GM20431 (cell line): ENCODE results near the gene WWTR1.

ENCODE experiments used
- in situ Hi-C: fragments of 300-500 bp; cut with MseI, MboI; formaldehyde crosslinking; loops from one replicate; pipeline ENCODE4 v1.15.0; 2020; ENCODE audit warnings: low sequenced_read_pairs; ENCODE audit not compliant: unreplicated experiment

WWTR1 gene

GRCh38 chr3:149510480-149510879, 147.3 kb downstream of the WWTR1 start:
- in situ Hi-C loops: loop anchor here (25.0 kb wide), 1 partner anchor 252 kb away; the partner anchor contains the start of gene COMMD2

- in situ Hi-C loops: loop anchor here (25.0 kb wide), 1 partner anchor 253 kb away; the partner anchor contains the start of gene COMMD2
These were observed 148.3 kb downstream of the WWTR1 start for GRCh38 chr3:149509526-149509925.

- in situ Hi-C loops: loop anchor here (25.0 kb wide), 1 partner anchor 255 kb away; the partner anchor contains the start of gene COMMD2
These were observed 150.1 kb downstream of the WWTR1 start for GRCh38 chr3:149507491-149508324.

DNA sequence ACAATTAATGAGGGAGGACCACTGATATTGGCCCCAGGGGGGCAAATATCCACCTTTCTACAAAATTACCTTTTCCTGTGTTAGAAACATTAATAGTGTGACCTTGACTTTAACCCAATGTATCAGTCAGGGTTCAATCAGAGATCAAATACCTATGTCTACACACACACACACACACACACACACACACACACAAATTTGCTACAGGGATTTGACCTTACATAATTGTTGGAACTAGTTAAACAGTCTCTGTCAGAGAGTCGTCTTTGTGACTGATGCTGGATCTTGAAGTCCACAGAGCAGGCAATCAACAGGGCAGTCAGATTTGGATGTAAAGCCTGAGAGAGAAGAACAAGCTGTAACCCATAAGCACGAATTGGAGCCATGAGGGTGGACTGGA, 150.9 kb downstream of the WWTR1 start:
- in situ Hi-C loops: loop anchor here (25.0 kb wide), 1 partner anchor 255 kb away; the partner anchor contains the start of gene COMMD2

GRCh38 chr3:149506540-149506939, 151.3 kb downstream of the WWTR1 start:
- in situ Hi-C loops: loop anchor here (25.0 kb wide), 1 partner anchor 256 kb away; the partner anchor contains the start of gene COMMD2

- in situ Hi-C loops: loop anchor here (25.0 kb wide), 1 partner anchor 260 kb away; the partner anchor contains the start of gene COMMD2
These were observed 155.4 kb downstream of the WWTR1 start for GRCh38 chr3:149502438-149502837.

- in situ Hi-C loops: loop anchor here (25.0 kb wide), 1 partner anchor 261 kb away; the partner anchor contains the start of gene COMMD2
These were observed 156.3 kb downstream of the WWTR1 start for GRCh38 chr3:149501524-149501923.

DNA sequence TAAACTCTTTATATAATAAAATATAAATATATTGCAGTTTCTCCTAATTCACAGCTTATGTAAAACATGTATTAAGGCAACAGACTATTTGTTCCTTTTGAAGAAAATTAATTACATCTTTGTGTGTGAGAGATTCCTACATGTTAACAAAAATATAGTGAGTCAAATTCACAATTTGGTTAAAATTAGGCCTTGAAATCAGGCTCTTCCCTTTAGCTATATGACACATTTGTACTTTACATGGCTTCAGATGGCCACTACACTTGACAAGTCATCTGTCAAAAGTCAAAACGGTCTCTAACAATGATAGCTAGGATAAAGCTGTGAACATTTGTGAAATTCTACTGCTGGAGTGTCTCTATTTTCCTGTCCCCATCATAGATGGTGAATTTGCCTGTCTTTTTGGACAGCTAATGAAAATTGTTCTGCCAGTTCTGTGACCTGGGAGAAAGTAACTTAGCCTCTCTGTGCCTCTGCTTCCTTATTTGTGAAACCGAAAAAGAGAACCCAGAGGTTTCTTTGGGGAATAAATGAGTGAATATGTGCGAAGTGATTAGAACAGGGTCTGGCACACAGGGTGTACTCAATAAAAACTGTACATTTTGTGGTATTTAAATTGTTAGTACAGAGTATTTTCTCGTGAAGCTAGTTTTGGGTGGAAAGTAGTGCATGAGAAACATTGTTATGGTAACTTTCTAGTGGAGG, 159.7 kb downstream of the WWTR1 start:
- in situ Hi-C loops: no loop called here

- in situ Hi-C loops: no loop called here
These were observed 160.9 kb downstream of the WWTR1 start for GRCh38 chr3:149496891-149497290.

- in situ Hi-C loops: no loop called here
These were observed 162.2 kb downstream of the WWTR1 start for GRCh38 chr3:149495581-149496125.

DNA sequence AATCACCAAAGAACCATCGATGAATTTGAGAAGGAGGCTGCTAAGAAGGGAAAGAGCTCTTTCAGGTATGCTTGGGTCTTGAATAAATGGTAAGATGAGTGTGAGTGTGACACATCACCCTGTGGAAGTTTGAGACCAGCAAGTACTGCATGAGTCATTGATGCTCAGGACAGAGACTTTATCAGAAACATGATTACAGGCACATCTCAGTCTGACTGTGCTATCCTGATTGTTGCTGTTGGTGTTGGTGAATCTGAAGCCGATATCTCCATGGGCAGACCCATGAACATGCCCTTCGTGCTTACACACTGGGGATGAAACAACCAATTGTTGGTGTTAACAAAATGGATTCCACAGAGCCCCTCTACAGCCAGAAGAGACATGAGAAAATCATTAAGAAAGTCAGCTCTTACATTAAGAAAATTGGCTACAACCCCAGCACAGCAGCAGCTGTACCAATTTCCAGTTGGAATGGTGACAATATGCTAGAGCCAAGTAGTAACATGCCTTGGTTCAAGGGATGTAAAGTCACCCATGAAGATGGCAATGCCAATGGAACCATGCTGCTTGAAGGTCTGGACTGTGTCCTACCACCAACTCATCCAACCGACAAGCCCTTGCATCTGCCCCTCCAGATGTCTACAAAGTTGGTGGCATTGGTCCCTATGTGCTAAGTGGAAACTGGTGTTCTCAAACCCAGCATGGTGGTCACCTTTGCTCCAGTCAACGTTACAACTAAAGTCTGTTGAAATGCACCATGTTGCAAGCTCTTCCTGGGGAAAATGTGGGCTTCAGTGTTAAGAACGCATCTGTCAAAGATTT, 162.9 kb downstream of the WWTR1 start:
- in situ Hi-C loops: no loop called here

DNA sequence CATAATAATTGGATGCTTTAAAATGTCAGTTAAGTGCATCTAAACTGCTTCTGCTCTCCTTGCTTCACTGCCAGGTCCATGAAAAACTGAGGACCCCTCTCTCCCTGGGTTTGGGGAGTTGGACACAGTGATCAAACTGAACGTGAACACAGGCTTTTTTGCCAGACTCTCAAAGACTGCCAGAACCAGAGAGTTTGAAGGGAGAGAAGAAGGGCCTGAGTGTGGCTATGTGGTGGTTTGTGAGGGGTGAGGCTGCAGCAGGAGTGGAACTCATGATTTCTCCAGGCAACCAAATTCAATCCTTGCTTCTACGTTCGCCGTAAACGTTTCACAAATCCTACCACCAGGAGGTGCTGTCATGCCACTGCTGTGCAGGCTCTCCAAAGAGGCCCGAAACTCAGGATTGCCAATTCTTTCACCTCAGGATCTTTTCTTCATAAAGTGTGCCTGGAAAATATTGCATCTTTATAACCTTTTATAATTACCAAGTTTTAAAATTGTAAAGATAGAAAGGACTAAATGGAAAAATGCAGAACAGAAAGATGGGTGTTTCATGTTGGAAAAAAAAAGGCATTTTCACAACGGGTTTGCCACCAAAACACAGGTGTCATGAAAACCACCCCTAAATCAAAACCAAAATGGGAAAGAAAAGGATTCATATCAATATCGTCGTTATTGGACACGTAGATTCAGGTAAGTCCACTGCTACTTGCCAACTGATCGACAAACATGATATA, 163.6 kb downstream of the WWTR1 start:
- in situ Hi-C loops: no loop called here

DNA sequence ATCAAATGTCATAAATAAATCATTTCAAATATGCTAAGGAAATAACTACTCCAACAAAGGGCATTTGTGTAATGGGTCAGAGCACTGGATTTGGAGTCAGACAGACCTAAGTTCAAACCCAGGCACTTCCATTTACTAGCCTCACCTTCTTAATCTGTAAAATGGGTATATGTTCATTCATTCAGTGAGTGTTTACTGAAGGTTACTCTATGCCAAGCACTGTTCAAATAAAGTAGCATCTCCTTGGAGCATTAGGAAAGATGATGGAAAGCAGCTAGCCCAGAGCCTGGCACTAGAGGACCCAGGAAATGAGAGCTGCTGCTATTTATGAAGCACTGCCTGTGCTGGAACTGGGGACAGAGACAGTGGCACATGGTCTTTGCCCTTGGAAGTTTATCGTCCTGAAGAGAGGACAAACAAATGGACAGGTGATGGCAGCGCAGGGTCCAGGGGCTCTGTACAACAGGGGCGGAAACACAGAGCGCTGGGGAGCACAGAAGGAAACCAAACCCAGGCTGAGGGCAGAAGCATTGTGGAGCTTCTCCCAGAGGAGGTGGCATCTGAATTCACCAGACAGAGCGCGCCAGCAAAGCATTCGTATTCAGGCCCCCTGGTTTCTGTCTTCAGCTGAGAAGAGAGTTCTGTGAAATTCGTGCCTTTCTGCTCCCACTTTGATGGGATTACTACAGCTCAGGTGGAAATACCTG, 164.4 kb downstream of the WWTR1 start:
- in situ Hi-C loops: no loop called here

DNA sequence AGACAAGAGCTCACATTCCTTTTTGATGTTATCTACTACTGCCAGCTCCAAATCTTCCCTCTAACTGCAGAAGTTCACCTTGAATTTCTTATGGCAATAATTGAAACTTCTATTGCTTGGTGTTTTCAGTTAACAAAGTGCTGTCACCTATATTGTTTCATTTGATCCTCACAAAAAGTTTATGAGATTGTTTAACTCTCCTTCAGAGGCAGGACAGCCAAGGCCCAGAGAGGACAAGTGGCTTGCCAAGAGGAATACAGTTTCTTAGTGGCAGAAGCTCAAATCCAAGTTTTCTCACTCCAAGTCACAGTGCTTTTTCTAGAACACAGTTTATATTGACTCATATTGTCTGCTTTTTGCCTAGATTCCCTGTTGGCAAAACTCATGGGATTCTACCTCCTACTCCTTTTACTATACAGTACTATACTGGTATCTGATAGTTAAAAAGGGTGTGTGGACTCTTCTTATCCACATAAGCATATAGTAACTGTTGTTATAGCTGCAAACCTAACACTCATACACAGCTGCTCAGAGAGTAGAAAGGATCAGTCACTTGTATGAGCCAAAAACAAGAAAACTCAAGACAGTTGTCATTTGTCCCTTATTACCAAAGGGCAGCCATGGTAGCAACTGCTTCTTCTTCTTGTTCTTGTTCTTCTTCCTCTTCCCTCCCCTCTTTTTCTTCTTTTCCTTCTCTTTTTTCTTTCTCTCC, 167.4 kb downstream of the WWTR1 start:
- in situ Hi-C loops: no loop called here

DNA sequence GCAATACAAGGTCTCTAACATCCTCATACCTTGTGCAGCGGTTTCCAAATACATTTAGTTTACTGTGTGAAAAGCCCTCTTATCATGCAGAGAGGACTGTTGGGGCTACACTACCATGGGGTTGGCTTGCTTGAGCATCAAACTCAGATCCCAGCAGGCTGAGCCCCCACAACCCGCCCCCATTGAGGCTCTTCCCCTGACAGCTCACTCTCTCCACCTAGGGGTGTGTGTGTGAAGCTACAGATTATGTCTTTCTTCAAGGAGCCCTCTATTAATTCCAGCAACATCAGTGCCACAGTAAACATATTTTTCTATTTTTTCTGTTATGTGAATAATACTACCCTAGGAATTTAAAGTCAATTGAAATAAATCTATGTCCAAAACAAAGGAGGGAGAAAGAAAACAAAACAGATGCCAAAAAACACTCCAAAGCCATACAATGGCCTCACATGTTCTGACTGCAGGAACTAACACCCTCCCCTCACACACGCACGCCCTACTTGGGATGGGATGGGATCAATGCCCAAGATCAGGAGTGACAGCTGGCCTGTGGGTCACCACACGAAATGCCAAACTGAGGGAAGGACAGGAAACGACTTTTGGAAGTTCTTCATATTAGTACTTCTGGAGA, 168.7 kb downstream of the WWTR1 start:
- in situ Hi-C loops: no loop called here

GRCh38 chr3:149487598-149488197, 170.1 kb downstream of the WWTR1 start:
- in situ Hi-C loops: no loop called here

GRCh38 chr3:149486726-149487125, 171.1 kb downstream of the WWTR1 start:
- in situ Hi-C loops: no loop called here
